Adipocyte (in vitro differentiated cells): ENCODE data around the gene TRIM54.
"Not testable (repeated sequence)": the region's sequence is repeated elsewhere in the genome, so short reads cannot be mapped to it uniquely, and the experiment has no call there.

Experiments used
- DNase-seq: peaks from one replicate; pipeline ENCODE4 v3.0.0-alpha.2; 2015; ENCODE audit warnings: low read depth
- H3K27me3 ChIP-seq: replicated peaks from 2 replicates; pipeline ENCODE4 v1.7.0; 2013; ENCODE audit warnings: mild to moderate bottlenecking, low read length, moderate library complexity; ENCODE audit not compliant: control insufficient read depth, insufficient read depth
- H3K36me3 ChIP-seq: 2 replicates; pipeline ENCODE4 v1.7.0; 2013; ENCODE audit warnings: low read length, mild to moderate bottlenecking, moderate library complexity; ENCODE audit not compliant: control insufficient read depth, insufficient read depth, severe bottlenecking
- H3K4me1 ChIP-seq: 2 replicates; pipeline ENCODE4 v1.7.0; 2013; ENCODE audit warnings: mild to moderate bottlenecking, low read length, moderate library complexity; ENCODE audit not compliant: control insufficient read depth, insufficient read depth
- H3K4me3 ChIP-seq: 2 replicates; pipeline ENCODE4 v1.7.0; 2013; ENCODE audit warnings: mild to moderate bottlenecking, low read length, moderate library complexity
- H3K9ac ChIP-seq: 2 replicates; pipeline ENCODE4 v1.7.0; 2013; ENCODE audit warnings: mild to moderate bottlenecking, low read length, moderate library complexity
- H3K9me3 ChIP-seq: 2 replicates; pipeline ENCODE4 v1.7.0; 2013; ENCODE audit warnings: mild to moderate bottlenecking, low read length, moderate library complexity; ENCODE audit not compliant: control insufficient read depth

TRIM54 gene

GRCh38 chr2:27261241-27261925 lies 20.8 kb upstream of the TRIM54 start:
- Histone ChIP-seq H3K4me1 (peaks cover 2% of the 10 kb centered on the region), H3K9me3 (no peaks in the 10 kb centered on the region), H3K36me3 (no peaks in the 10 kb centered on the region), H3K27me3 (peaks cover 54% of the 10 kb centered on the region), H3K9ac (no peak overlapping the region), H3K4me3 (no peak overlapping the region)
- no peak for DNase-seq

GRCh38 chr2:27261926-27262298 lies 20.3 kb upstream of the TRIM54 start:
- no peak overlapping the region for H3K9ac ChIP-seq

GRCh38 chr2:27262379-27263286 lies 19.6 kb upstream of the TRIM54 start, which contains the start of gene SLC30A3:
Gene SLC30A3 (minus strand): TSS chr2:27263047. CDS start chr2:27262906, 141 bp downstream.
- peak; percentile 75 for DNase-seq
- peaks cover 61% of the 10 kb centered on the region for H3K27me3 ChIP-seq
- no peaks in the 10 kb centered on the region for H3K9me3 ChIP-seq
- no peaks in the 10 kb centered on the region for H3K36me3 ChIP-seq
- H3K9ac ChIP-seq = no peak within 1 kb of the TSS
- H3K4me3 ChIP-seq = peak within 1 kb of the TSS; percentile 67
- peaks cover 2% of the 10 kb centered on the region for H3K4me1 ChIP-seq

More at GRCh38 chr2:27261926-27262298, 20.3 kb upstream of the TRIM54 start:
- H3K36me3 ChIP-seq = no peaks in the 10 kb centered on the region
- no peaks in the 10 kb centered on the region for H3K9me3 ChIP-seq
- peaks cover 2% of the 10 kb centered on the region for H3K4me1 ChIP-seq
- no peak for DNase-seq
- no peak overlapping the region for H3K4me3 ChIP-seq
- peaks cover 60% of the 10 kb centered on the region for H3K27me3 ChIP-seq

- H3K27me3 ChIP-seq = peaks cover 67% of the 10 kb centered on the region
Measured at GRCh38 chr2:27263287-27264252, 18.7 kb upstream of the TRIM54 start.

GRCh38 chr2:27264253-27264752 lies 17.9 kb upstream of the TRIM54 start:
- Histone ChIP-seq H3K4me1 (peaks cover 2% of the 10 kb centered on the region), H3K27me3 (peaks cover 72% of the 10 kb centered on the region), H3K9ac (no peak overlapping the region), H3K36me3 (no peaks in the 10 kb centered on the region), H3K4me3 (no peak overlapping the region), H3K9me3 (no peaks in the 10 kb centered on the region)
- DNase-seq = peak; percentile 33

More at GRCh38 chr2:27263287-27264252, 18.7 kb upstream of the TRIM54 start:
- no peak overlapping the region for H3K9ac ChIP-seq
- H3K4me3 ChIP-seq = no peak overlapping the region
- DNase-seq = no peak
- peaks cover 2% of the 10 kb centered on the region for H3K4me1 ChIP-seq
- no peaks in the 10 kb centered on the region for H3K9me3 ChIP-seq
- no peaks in the 10 kb centered on the region for H3K36me3 ChIP-seq

GRCh38 chr2:27264753-27265535 lies 17.3 kb upstream of the TRIM54 start:
- Histone ChIP-seq H3K4me1 (peaks cover 2% of the 10 kb centered on the region), H3K9me3 (no peaks in the 10 kb centered on the region), H3K9ac (no peak overlapping the region), H3K36me3 (no peaks in the 10 kb centered on the region), H3K27me3 (peaks cover 66% of the 10 kb centered on the region), H3K4me3 (no peak overlapping the region)
- peak; percentile 65 for DNase-seq

GRCh38 chr2:27265536-27265870 lies 16.7 kb upstream of the TRIM54 start:
- no peak overlapping the region for H3K4me3 ChIP-seq
- H3K9ac ChIP-seq = no peak overlapping the region
- DNase-seq = no peak
- no peaks in the 10 kb centered on the region for H3K36me3 ChIP-seq
- H3K27me3 ChIP-seq = peaks cover 61% of the 10 kb centered on the region
- no peaks in the 10 kb centered on the region for H3K9me3 ChIP-seq
- H3K4me1 ChIP-seq = peaks cover 2% of the 10 kb centered on the region

- H3K9me3 ChIP-seq, H3K4me3 ChIP-seq, DNase-seq, H3K9ac ChIP-seq, H3K4me1 ChIP-seq, H3K36me3 ChIP-seq: not testable (repeated sequence)
- H3K27me3 ChIP-seq = peaks cover 51% of the 10 kb centered on the region
Measured at GRCh38 chr2:27268296-27268695, 13.9 kb upstream of the TRIM54 start.

- Histone ChIP-seq H3K4me1 (no peaks in the 10 kb centered on the region), H3K27me3 (peaks cover 39% of the 10 kb centered on the region), H3K36me3 (no peaks in the 10 kb centered on the region), H3K9me3 (no peaks in the 10 kb centered on the region), H3K4me3 (no peak overlapping the region), H3K9ac (no peak overlapping the region)
- no peak for DNase-seq
Measured at GRCh38 chr2:27270131-27270530, 12.1 kb upstream of the TRIM54 start.

- H3K9me3 ChIP-seq = no peaks in the 10 kb centered on the region
- H3K36me3 ChIP-seq = no peaks in the 10 kb centered on the region
- peaks cover 39% of the 10 kb centered on the region for H3K27me3 ChIP-seq
- no peak for DNase-seq
- H3K4me1 ChIP-seq = no peaks in the 10 kb centered on the region
- H3K9ac ChIP-seq = no peak overlapping the region
- no peak overlapping the region for H3K4me3 ChIP-seq
Measured at GRCh38 chr2:27270670-27271069, 11.6 kb upstream of the TRIM54 start.
